Activated gamma-delta T cell treated with Interleukin-2 at 50 U/mL for 16 hours (primary cell): ENCODE measurements around the gene SYNGAP1.
A peak's percentile ranks its signal among the peaks of the same experiment; 100 is the strongest.
"Not testable (repeated sequence)": the region's sequence is repeated elsewhere in the genome, so short reads cannot be mapped to it uniquely, and the experiment has no call there.

Experiments
- DNase-seq: peaks from one replicate; pipeline ENCODE4 v3.0.0-alpha.2; 2020

Gene SYNGAP1

DNA sequence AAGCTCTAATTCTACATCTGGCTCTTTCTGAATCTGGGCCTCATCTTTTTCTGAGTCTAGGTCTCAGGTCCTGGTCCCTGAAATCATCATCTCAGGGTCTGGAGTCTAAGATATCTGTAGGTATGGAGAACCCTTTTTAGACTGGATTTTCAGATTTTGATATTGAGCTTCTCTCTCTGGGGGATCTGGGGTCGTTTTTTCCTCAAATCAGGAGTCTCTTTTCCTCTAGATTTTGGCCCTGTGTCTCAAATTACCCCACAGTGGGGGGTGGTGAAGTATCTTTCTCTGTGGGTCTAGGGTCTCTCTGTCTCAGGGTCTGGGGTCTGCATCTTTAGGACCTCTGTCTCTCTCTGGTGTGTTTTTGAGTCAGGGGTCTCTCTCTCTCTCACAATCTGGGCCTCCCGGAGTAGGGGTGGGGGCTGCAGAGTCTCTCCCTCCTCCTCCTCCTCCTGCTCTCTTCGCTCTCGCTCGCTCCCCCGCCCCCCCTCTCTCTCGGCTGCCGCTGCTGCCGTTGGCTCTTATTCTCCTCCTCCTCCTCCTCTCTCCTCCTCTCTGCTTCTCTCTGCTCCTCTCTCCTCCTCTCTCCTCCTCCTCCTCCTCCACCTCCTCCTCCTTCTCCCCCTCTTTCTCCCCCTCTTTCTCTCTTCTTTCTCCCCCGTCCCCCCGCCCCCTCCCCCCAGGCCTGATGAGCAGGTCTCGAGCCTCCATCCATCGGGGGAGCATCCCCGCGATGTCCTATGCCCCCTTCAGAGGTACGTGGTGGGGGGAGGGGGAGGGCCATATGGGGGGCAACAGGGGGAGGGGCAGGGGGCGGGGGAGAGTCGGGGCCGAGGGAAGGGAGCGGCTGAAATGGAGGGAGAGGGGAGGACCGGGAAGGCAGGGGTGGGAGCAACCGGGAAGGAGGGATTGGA lies at the start of gene SYNGAP1:
Gene SYNGAP1 (plus strand): TSS at position 486 of the 911 bp plus-strand sequence. CDS start 200 bp downstream, at position 686.
- peak; percentile 36 for DNase-seq

DNA sequence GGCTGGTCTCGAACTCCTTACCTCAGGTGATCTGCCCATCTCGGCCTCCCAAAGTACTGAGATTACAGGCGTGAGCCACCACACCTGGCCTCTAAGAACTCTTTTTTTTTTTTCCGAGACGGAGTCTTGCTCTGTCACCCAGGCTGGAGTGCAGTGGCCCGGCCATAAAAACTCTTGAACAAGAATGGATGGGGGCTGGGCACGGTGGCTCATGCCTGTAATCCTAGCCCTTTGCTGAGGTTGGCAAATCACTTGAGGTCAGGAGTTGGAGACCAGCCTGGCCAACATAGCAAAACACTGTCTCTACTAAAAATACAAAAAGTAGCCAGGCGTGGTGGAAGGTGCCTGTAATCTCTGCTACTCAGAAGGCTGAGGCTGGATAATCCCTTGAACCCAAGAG lies 48.0 kb upstream of the SYNGAP1 start:
- DNase-seq, result not testable (repeated sequence)

DNA sequence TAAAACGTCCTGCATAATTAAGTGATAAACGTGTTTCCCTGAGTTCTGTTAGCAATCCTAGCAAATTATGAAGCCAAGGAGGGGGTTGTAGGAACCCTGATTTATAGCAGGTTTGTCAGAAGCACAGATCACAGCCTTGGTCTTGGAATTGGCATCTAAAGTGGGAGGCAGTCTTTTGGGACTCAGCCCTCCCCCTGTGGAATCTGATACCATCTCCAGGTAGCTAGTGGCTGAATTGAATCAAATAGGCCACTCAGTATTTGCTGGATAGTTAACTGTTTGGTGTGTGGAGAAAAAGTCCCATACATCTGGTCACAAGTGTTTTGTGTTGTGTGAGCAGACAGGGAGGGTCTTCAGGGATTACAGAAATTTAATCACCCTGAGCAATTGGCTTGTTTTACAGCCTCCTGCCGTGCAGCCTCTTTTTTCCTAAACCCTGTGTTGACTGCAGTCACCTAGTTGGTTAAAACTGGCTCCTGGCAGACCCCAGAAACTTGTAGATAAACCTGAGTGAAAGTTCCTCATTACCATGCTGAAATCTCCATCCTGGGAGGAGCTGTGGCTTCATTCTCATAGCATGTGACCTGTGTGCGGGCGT lies 47.2 kb upstream of the SYNGAP1 start:
- no peak for DNase-seq

DNA sequence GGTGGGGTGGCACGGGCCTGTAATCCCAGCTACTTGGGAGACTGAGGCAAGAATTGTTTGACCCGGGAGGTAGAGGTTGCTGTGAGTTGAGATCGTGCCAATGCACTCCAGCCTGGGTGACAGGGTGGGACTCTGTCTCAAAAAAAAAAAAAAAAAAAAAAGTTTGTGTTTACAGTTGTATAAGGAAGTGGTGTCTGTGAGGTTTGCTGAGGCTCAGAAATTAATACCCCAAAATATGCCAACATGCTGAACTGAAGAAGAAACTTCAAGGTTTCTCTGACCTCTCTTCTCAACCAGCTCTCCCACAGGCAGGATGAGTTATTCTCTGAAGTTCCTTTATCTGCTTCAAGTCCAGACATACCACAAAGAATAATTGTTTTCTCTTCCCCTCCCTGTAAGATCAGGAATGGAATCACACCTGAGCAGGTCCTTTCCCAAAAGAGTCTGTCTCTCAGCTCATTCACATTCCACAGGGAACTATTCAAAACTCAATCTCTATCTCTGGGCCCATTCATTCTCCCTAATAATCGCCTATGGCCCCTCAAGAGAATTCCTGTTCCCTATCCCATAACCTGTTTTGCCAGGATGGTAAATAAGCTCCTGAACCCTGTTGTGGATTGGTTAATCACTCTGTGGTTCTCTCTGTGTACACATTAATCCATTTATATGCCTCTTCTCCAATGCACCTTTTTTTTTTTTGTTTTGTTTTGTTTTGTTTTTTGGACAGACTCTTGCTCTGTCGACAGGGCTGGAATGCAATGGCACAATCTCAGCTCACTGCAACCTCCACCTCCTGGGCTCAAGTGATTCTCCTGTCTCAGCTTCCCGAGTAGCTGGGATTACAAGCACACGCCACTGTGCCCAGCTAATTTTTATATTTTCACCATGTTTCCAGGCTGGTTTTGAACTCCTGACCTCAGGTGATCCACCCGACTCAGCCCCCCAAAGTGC lies 45.6 kb upstream of the SYNGAP1 start:
- DNase-seq, result no peak

DNA sequence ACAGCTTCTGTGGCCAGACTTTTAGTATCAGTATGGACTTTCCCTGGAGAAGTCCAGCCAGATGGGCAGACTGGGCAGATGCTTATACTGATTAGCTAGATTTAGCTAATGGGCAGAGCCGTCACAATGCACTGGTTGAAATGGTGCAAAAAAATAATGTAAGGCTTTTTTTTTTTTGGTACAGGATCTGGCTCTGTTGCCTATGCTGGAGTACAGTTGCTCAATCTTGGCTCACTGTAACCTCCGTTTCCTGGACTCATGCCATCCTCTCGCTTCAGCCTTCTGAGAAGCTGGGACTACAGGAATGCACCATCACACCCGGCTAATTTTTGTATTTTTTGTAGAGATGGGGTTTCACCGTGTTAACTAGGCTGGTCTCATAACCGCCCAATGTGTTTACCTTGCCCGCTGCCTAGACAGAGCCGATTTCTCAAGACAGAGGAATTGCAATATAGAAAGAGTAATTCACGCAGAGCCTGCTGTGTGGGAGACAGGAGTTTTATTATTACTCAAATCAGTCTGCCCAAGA lies 44.7 kb upstream of the SYNGAP1 start:
- DNase-seq, result no peak

DNA sequence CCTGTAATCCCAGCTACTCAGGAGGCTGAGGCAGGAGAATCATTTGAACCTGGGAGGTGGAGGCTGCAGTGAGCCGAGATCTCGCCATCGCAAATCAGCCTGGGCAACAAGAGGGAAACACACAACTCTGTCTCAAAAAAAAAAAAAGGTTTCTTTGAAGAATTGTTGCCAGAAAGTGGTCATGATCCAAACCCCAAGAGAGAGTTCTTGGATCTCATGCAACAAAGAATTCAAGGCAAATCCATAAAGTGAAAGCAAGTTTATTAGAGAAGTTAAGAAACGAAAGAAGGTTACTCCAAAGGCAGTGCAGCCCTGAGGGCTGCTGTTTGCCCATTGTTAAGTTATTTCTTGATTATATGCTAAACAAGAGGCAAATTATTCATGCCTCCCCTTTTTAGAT lies 42.7 kb upstream of the SYNGAP1 start:
- DNase-seq, result no peak

DNA sequence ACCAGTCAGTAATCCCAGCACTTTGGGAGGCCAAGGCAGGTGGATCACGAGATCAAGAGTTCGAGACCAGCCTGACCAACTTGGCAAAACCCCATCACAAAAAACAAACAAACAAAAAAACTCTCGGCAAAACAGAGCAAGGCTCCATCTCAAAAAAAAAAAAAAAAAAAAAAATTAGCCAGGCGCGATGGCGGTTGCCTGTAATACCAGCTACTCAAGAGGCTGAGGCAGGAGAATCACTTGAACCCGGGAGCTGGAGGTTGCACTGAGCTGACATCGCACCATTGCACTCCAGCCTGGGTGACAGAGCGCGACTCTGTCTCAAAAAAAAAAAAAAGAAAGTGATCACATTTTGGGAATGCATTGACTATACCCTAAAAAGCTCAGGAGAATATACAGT lies 40.7 kb upstream of the SYNGAP1 start:
- DNase-seq, result not testable (repeated sequence)

DNA sequence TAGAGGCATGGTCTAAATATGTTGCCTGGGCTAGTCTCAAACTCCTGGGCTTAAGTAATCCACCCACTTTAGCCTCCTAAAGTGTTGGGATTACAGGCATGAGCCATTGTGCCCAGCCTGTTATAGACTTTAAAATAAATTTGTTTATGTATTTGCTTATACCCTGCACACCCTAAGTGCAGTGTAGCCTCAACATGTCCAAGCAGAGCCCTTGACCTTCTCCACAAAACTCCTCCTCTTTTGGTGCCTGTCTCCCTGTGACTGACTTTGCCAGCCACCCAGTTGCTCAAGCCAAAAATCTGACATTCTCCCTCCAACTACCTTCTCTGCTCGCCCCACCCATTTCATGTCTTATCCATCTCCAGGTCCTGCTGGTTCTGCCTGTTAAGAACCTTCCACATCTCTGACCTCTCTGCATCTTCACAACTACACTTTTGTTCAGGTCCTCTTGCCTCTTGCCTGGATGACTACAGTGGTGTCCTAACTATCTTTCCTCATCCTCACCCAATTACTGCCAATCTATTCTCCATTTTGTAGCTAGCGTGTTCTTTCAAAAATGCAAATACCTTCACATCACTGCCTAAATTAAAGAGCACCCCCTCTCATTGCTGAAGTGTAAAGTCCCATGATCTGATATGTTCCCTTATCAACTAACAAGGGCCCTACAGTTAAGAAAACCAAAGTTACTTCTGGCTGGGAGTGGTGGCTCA lies 39.4 kb upstream of the SYNGAP1 start:
- no peak for DNase-seq

DNA sequence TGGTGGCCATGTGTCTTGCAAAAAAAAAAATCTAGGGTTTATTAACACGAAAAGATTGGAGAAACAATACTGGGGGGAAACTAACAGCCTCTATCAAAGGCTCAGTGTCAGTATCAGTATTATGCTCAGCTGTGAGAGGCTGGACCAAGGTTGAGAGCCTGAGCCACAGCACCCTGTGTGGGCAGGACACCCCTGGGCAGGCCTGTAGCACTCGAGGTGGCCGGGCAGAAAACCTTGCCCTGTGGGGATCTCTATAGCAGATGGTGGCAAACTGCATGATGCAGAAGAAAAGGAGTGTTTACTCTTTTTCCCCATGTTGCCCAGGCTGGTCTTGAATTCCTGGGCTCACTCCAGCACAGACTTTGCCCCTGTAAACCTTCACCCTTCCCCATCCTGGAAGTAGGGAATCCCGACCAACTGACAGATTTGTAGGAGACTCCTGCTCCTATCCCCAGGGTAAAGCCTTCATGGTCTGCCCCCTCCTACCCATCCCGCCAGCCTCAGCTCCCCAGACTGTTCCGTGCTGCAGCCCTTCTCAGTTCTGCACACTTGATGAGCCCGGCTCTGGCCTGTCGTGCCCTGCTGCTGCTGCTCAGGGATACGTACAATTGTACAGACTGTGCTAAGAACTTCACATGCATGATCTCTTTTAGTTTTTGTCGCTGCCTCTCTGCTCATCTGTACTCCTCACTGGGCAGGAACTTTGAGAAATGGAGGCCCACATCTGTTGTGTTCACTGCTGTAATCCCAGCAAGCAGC lies 36.3 kb upstream of the SYNGAP1 start:
- DNase-seq, result no peak

DNA sequence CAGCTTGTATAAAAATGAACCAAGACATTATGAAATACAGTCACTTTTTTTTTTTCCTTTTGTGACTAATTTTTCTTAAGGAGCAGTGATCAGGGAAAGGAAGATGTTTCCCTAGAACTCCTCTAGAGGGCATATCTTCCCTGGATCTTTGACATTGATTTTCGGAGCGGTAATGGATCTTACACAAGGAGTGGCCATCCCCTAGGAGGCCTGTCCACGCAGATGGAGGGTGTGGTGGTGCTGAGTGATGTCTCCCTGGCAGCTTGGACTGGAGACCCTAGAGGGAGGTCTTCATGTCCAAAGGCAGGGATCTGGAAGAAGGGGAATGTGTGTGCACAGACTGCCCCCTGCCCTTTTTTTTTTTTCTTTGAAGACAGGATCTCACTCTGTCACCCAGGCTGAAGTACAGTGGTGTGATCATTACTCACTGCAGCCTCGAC lies 35.3 kb upstream of the SYNGAP1 start:
- no peak for DNase-seq

DNA sequence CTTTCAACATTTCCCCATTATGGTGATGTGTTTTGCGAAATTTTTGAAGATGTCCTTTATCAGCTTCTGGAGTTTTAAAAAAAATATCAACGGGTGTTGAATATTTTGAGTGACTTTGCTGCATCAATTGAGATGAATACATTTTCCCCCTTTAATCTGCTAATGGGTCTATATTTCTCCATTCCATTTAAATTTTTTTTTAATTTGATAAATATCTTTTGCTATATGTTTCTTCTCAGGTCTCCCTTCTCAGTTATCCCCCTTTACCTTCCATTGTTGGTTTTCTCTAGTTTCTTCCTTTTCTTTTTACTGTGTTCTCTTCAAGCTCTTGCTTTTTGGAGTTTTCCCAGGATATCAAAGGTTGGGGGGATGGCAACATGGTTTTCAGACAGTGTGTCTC lies 29.7 kb upstream of the SYNGAP1 start:
- no peak for DNase-seq

DNA sequence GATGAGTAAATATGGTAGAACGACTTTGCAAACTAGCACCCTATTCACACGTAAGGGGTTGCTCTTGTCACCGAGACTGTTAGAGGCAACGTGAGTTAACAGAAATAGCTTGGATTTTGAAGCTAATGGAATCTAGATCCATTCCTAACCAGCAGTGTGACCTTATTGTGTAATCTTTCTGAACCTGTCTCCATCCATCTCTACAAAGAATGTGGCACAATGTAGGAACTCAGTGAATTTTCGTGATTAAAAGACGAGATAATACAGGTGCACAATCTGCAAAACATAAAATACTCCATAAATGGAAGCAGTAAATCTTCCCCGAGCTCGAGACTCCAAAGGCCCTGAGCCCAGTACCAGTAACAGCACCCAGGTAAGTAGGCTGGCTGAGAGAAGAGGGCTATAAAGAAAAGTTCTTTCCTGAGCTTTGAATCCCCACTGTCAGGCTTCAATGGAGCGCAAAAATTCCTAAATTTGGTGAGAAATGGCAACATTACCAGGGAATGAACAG lies 29.0 kb upstream of the SYNGAP1 start:
- DNase-seq, result no peak

DNA sequence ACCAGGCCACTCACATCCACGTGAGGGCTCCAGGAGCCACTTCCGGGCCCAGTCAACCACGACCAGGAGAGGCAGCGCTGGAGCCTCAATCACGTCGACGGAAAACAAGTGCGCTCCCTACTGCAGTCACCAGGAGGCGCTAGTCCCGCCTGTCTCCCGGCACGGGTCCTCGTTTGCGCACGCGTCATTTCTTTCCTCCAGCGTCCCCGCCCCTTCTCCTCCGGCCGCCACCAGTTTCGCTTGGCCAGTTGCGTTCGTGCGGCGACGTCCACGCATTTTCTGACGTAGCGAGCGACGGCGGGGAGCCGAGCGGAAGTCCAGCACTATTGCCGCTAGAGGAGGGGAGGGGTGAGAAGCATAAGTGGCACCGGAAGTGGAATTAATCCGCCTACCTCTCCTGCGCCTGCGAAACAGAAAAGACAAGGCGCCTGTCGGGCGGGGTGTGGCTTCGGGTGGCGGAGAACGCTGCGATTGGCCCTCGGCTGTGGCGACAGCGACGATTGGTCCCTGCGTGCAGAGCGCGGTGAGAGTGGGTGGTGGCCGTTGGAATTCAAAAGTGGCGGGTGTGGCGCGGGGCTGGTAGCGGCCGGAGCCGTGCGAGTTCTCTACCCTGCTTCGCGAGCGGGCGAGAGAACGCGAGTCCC lies 28.5 kb upstream of the SYNGAP1 start, which contains the start of gene KIFC1:
Gene KIFC1 (plus strand): TSS at position 546 of the 644 bp plus-strand sequence. CDS start 163 bp downstream, outside the sequence.
- DNase-seq, result peak; percentile 99

DNA sequence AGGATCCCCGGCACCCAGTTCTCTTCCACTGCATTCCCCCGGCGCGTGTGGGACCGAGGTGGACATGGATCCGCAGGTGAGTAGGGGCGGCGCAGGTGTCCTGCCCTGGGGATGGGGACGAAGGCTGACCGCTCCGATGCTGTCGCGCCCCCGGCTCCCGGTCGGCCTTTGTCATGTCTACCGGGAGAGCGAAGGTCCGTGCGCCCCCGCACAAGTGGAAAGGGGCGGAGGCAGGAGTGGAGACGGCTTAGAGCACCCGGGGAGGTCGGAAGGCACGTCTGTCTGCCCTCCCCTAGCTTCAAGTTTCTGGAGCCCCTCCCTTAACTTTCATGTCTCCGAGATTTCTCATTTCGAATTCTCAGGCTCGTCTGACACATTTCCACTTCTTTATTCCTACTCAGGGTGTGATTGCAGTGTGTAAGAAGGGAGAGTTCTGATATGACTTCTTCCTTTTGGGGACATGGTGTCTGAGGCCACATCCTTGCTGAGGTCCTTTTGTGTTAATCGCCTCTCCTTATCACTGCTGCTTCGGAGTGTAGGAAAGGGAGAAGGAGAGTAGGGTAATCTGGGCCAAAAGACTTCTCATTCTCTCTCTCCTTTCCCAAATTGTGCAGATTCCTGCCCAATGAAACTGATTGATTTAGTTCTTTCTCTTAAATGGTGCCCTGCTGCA lies 27.8 kb upstream of the SYNGAP1 start:
- DNase-seq, result no peak

DNA sequence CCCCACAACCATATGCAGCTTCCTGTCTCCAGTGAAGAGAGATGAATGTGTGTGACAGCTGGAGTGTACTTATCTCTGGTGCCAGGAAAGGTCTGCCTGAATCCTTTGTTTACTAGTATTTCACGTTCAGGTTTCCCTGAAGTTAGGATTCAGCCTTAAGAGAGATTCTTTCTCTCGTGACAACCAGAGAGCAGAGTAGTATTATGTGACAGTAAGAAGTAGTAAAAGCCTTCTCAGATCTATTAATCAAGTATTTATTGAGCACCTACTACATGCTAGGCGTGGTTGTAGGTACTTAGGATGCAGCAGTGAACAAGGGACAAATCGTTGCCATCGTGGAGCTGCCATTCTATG lies 27.3 kb upstream of the SYNGAP1 start:
- DNase-seq, result no peak

DNA sequence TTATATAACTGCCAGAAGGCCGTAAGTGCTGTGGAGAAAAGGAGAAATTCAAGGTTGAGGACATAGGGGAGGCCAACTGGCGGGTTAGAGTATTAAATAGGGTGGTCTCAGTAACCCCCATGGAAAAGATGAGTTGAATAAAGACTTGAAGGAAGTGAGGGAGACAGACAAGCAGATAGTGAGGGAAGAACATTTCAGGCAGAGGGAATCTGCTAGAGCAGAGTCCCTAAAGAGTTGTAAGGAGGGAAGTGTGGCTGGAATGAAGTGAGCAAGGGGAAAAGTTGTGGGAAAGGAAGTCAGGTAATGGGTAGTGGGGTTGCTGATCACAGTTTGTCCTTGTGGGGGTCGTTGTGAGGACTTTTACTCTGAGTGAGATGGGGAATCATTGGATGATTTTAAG lies 26.9 kb upstream of the SYNGAP1 start:
- DNase-seq, result no peak

DNA sequence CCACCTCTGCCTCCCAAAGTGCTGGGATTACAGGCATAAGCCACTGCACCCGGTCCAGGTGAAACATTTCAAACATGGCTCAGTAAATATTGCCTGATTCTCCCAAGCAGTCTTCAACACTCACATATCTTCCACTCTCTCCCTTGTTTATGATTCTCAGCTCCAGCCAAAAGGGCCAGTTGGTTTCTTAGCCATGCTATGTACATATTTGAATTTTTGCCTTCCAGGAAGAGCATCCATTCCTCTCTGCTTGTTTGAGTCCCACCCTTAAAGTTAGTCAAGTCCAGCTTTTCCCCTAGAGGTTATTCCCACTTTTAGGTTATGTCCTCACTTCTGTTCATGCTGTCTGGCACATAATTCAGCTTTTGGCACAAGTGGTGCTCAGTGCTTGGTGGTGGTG lies 22.3 kb upstream of the SYNGAP1 start:
- DNase-seq, result no peak

DNA sequence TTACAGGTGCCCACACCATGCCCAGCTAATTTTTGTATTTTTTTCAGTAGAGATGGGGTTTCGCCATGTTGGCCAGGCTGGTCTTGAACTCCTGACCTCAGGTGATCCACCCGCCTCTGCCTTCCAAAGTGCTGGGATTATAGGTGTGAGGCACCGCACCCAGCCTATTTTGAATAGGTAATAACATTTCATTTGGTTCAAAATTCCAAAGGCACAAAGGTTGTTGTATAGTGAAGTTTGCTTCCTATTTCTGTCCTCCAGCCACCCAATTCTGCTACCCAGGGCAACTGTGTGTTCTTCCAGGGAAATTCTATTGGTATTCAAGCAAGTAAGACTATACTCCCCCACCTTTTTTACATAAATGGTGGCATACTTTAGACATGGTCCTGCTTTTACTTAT lies 21.3 kb upstream of the SYNGAP1 start:
- not testable (repeated sequence) for DNase-seq

DNA sequence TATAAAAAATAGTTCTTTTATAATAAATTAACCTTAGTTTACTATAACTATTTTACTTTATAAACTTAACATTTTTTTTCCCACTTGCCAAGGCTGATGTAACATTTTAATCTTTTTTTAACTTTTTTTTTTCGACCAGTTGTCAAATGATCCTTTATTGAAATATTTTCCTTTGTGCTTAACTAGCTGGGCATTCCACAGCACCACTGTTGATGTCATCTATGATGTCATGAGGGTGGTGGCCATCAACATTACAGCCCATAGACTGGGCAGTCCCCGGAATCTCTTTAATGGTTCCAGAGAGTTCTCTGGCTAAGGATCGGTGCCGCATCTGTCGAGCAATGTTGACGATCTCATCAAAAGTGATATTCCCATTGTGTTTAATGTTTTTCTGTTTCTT lies 20.0 kb upstream of the SYNGAP1 start:
- DNase-seq, result not testable (repeated sequence)

DNA sequence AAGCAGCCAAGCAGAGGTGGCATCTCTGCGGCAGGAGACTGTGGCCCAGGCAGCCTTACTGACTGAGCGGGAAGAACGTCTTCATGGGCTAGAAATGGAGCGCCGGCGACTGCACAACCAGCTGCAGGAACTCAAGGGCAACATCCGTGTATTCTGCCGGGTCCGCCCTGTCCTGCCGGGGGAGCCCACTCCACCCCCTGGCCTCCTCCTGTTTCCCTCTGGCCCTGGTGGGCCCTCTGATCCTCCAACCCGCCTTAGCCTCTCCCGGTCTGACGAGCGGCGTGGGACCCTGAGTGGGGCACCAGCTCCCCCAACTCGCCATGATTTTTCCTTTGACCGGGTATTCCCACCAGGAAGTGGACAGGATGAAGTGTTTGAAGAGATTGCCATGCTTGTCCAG lies 15.0 kb upstream of the SYNGAP1 start:
- no peak for DNase-seq
